CD14-positive monocyte (primary cell): ENCODE results near the gene VWA5B1. TPM values are rescaled to one million over a fixed set of nuclear protein-coding genes. Genes with fewer than 3 reads are reported as not detected.

Experiments used
- DNase-seq, 3 donors: peaks; one replicate each; pipeline ENCODE4 v3.0.0-alpha.2; 2011 to 2022
- H2AFZ ChIP-seq: 2 replicates; pipeline ENCODE4 v1.6.0; 2012; ENCODE audit warnings: mild to moderate bottlenecking, low read depth, low read length, inconsistent platforms; ENCODE audit not compliant: insufficient read depth, poor library complexity, severe bottlenecking
- H3K27ac ChIP-seq, 2 donors: 1 replicate in 1 of 2; 2 replicates in 1 of 2; pipeline ENCODE4 v1.5.1; 2012 to 2013; ENCODE audit warnings: low read length in 2 of 2, control low read depth in 1 of 2, inconsistent platforms in 1 of 2, low read depth in 1 of 2, mild to moderate bottlenecking in 1 of 2
- H3K27me3 ChIP-seq, 2 donors: one replicate each; pipeline versions ENCODE4 v1.6.0 to v1.6.1; 2011 to 2013; ENCODE audit warnings: low read length in 2 of 2; ENCODE audit not compliant: control insufficient read depth in 2 of 2, insufficient read depth in 2 of 2
- H3K36me3 ChIP-seq, 2 donors: replicated peaks in 1 of 2; 1 replicate in 1 of 2; 2 replicates in 1 of 2; pipeline versions ENCODE4 v1.5.1 to v1.6.1; 2012 to 2013; ENCODE audit warnings: low read length in 2 of 2, control low read depth in 1 of 2, inconsistent platforms in 1 of 2, mild to moderate bottlenecking in 1 of 2; ENCODE audit not compliant: insufficient read depth in 2 of 2, control insufficient read depth in 1 of 2
- H3K4me1 ChIP-seq, 2 donors: 1 replicate in 1 of 2; 2 replicates in 1 of 2; pipeline versions ENCODE4 v1.5.1 to v1.6.1; 2012 to 2013; ENCODE audit warnings: low read length in 2 of 2, control low read depth in 1 of 2, inconsistent platforms in 1 of 2, mild to moderate bottlenecking in 1 of 2, moderate library complexity in 1 of 2; ENCODE audit not compliant: insufficient read depth in 2 of 2, control insufficient read depth in 1 of 2
- H3K4me2 ChIP-seq: replicated peaks from 2 replicates; pipeline ENCODE3; 2012; ENCODE audit warnings: low read length, moderate library complexity, mild to moderate bottlenecking; ENCODE audit not compliant: poor library complexity, severe bottlenecking; ENCODE audit errors: extremely low read depth
- H3K4me3 ChIP-seq, 3 experiments: fragments of 200-600 bp in 1 of 3; sonication (generic) in 1 of 3; replicated peaks in 1 of 3; 1 replicate in 2 of 3; 2 replicates in 1 of 3; pipeline ENCODE4 v1.5.1; 2011 to 2013; ENCODE audit warnings: low read length in 3 of 3, mild to moderate bottlenecking in 3 of 3, control low read depth in 2 of 3, low read depth in 2 of 3, inconsistent platforms in 1 of 3, moderate library complexity in 1 of 3
- H3K79me2 ChIP-seq: 2 replicates; pipeline ENCODE4 v1.6.0; 2012; ENCODE audit warnings: mild to moderate bottlenecking, control low read depth, inconsistent platforms, low read length, moderate library complexity; ENCODE audit not compliant: insufficient read depth
- H3K9ac ChIP-seq: 2 replicates; pipeline ENCODE4 v1.6.0; 2017; ENCODE audit warnings: low read length, mild to moderate bottlenecking; ENCODE audit not compliant: insufficient read depth, poor library complexity, severe bottlenecking
- H3K9me3 ChIP-seq, 2 donors: replicated peaks in 1 of 2; 1 replicate in 1 of 2; 2 replicates in 1 of 2; pipeline versions ENCODE4 v1.5.1 to v1.6.1; 2012 to 2013; ENCODE audit warnings: low read length in 2 of 2, control low read depth in 1 of 2; ENCODE audit not compliant: control insufficient read depth in 1 of 2, insufficient read depth in 1 of 2
- H4K20me1 ChIP-seq: 2 replicates; pipeline ENCODE4 v1.6.0; 2012; ENCODE audit warnings: mild to moderate bottlenecking, low read length, control low read depth, moderate library complexity; ENCODE audit not compliant: insufficient read depth
- H3K27ac Mint-ChIP-seq, 7 donors: one replicate each; pipeline ENCODE4 v1.8.0; 2020; ENCODE audit warnings: mild to moderate bottlenecking in 7 of 7, mixed read lengths in 7 of 7, moderate library complexity in 6 of 7, inconsistent platforms in 2 of 7
- H3K27me3 Mint-ChIP-seq, 3 donors: one replicate each; pipeline ENCODE4 v1.8.0; 2021 to 2022; ENCODE audit warnings: low read depth in 3 of 3, mild to moderate bottlenecking in 3 of 3, mixed read lengths in 3 of 3, moderate library complexity in 3 of 3, inconsistent platforms in 1 of 3
- H3K36me3 Mint-ChIP-seq, 2 donors: one replicate each; pipeline ENCODE4 v1.8.0; 2020; ENCODE audit warnings: mixed read lengths in 2 of 2, inconsistent platforms in 1 of 2, mild to moderate bottlenecking in 1 of 2
- H3K4me1 Mint-ChIP-seq: one replicate; pipeline ENCODE4 v1.8.0; 2020; ENCODE audit warnings: mild to moderate bottlenecking, mixed read lengths
- H3K4me3 Mint-ChIP-seq, 2 donors: one replicate each; pipeline ENCODE4 v1.8.0; 2020; ENCODE audit warnings: mild to moderate bottlenecking in 2 of 2, mixed read lengths in 2 of 2, moderate library complexity in 1 of 2
- H3K9me3 Mint-ChIP-seq, 7 donors: one replicate each; pipeline ENCODE4 v1.8.0; 2020 to 2022; ENCODE audit warnings: mixed read lengths in 7 of 7, mild to moderate bottlenecking in 6 of 7, moderate library complexity in 6 of 7, inconsistent platforms in 2 of 7
- CTCF ChIP-seq: fragments of 200-600 bp; IDR thresholded peaks from one replicate; pipeline ENCODE4 v1.8.0; 2022; ENCODE audit warnings: antibody characterized with exemption, mild to moderate bottlenecking
- WGBS: methylation state at CpG from one replicate; pipeline ENCODE4 v1.1.5; 2013; ENCODE audit warnings: missing lambda C conversion rate; ENCODE audit not compliant: insufficient coverage; 5-methylcytosine and 5-hydroxymethylcytosine counted together
- intact Hi-C, 2 donors: fragments of 100-400 bp; cut with micrococcal nuclease; formaldehyde crosslinking; loops; one replicate each; pipeline versions ENCODE4 v1.15.0 to v1.15.1; 2023
- polyA plus RNA-seq, 3 donors: library from polyadenylated mRNA; depleted of rRNA in 1 of 3; unstranded in 2 of 3; stranded (reverse) in 1 of 3; fragments of 300-500 nt in 2 of 3; fragments of >200 nt in 1 of 3; fragmentation: Illumina TruSeq in 2 of 3; gene quantifications; 1 replicate in 2 of 3; 2 replicates in 1 of 3; pipeline ENCODE4 v1.2.3, GENCODE V29; 2012 to 2021

VWA5B1 gene
- polyA plus RNA-seq, 3 donors: not detected

GRCh38 chr1:20377516-20378270, 87.0 kb downstream of the VWA5B1 start:
- H3K4me3 ChIP-seq: no peak overlapping the region
- H3K4me1 ChIP-seq: no peaks in the 10 kb centered on the region
- intact Hi-C loops: loop anchor here (2.0 to 5.0 kb wide), 2 partner anchors 115 kb away; no protein-coding TSS in a partner anchor
- no peaks in the 10 kb centered on the region for H3K4me1 Mint-ChIP-seq
- H3K27ac ChIP-seq: no peak overlapping the region
- no peaks in the 10 kb centered on the region for H3K27me3 ChIP-seq
- no peak overlapping the region for H3K9ac ChIP-seq
- 98% methylated on average over 5 of the region's 11 CpGs for WGBS
- DNase-seq: no peak
- H3K4me2 ChIP-seq: no peak overlapping the region
- H3K4me3 Mint-ChIP-seq: no peak overlapping the region
- H3K27me3 Mint-ChIP-seq: peaks cover 12 to 16% (median 13%) of the 10 kb centered on the region in 3 donors
- no peak overlapping the region for H3K27ac Mint-ChIP-seq
- no peaks in the 10 kb centered on the region for H3K36me3 Mint-ChIP-seq
- H4K20me1 ChIP-seq: no peaks in the 10 kb centered on the region
- H2AFZ ChIP-seq: no peak overlapping the region
- no peaks in the 10 kb centered on the region for H3K79me2 ChIP-seq
- H3K9me3 ChIP-seq: no peaks in the 10 kb centered on the region
- H3K36me3 ChIP-seq: no peaks in the 10 kb centered on the region
- H3K9me3 Mint-ChIP-seq: no peaks in the 10 kb centered on the region
- TF ChIP-seq CTCF: no peak

GRCh38 chr1:20379075-20379474, 88.4 kb downstream of the VWA5B1 start:
- Histone ChIP-seq H3K27ac (no peak overlapping the region), H3K9ac (no peak overlapping the region), H4K20me1 (no peaks in the 10 kb centered on the region), H3K4me1 (no peaks in the 10 kb centered on the region), H2AFZ (no peak overlapping the region), H3K27me3 (no peaks in the 10 kb centered on the region), H3K9me3 (no peaks in the 10 kb centered on the region), H3K4me2 (no peak overlapping the region), H3K36me3 (no peaks in the 10 kb centered on the region), H3K79me2 (no peaks in the 10 kb centered on the region), H3K4me3 (no peak overlapping the region)
- no peak for TF ChIP-seq CTCF
- Mint-ChIP-seq H3K27ac (no peak overlapping the region), H3K4me1 (no peaks in the 10 kb centered on the region), H3K36me3 (no peaks in the 10 kb centered on the region), H3K9me3 (no peaks in the 10 kb centered on the region), H3K27me3 (peaks cover 9 to 19% (median 14%) of the 10 kb centered on the region in 3 donors), H3K4me3 (no peak overlapping the region)
- DNase-seq: no peak
- WGBS: 48% methylated on average over 7 of the region's 7 CpGs
- intact Hi-C loops: loop anchor here in 1 of 2 donors (5.0 kb wide), 1 partner anchor 113 kb away; no protein-coding TSS in a partner anchor
